Measurements from ENCODE around the gene TCTA.
"Not testable (repeated sequence)": the region's sequence is repeated elsewhere in the genome, so short reads cannot be mapped to it uniquely, and the experiment has no call there.

The TCTA gene

GRCh38 chr3:49397470-49397869 lies 14.8 kb upstream of the TCTA start:
- Histone ChIP-seq H3K4me3 (ENCODE audit: low read depth, low read length) (no peak overlapping the region), H3K27ac (peak overlapping the region; percentile 42), H3K4me1 (peaks cover 12% of the 10 kb centered on the region)

GRCh38 chr3:49399461-49399860 lies 12.8 kb upstream of the TCTA start:
- Histone ChIP-seq H3K4me3 (ENCODE audit: low read depth, low read length) (no peak overlapping the region), H3K9me3 (ENCODE audit: control insufficient read depth, low read length) (no peaks in the 10 kb centered on the region), H3K9ac (no peak overlapping the region), H3K27ac (no peak overlapping the region), H3K79me2 (peaks cover 90% of the 10 kb centered on the region), H2AFZ (no peak overlapping the region), H3K4me1 (peaks cover 12% of the 10 kb centered on the region), H3K36me3 (ENCODE audit: control insufficient read depth, insufficient read depth, low read length) (no peaks in the 10 kb centered on the region), H3K27me3 (ENCODE audit: control insufficient read depth, insufficient read depth, low read length) (no peaks in the 10 kb centered on the region), H3K4me2 (ENCODE audit: low read length) (no peak overlapping the region)
- TF ChIP-seq, protein P1, sequence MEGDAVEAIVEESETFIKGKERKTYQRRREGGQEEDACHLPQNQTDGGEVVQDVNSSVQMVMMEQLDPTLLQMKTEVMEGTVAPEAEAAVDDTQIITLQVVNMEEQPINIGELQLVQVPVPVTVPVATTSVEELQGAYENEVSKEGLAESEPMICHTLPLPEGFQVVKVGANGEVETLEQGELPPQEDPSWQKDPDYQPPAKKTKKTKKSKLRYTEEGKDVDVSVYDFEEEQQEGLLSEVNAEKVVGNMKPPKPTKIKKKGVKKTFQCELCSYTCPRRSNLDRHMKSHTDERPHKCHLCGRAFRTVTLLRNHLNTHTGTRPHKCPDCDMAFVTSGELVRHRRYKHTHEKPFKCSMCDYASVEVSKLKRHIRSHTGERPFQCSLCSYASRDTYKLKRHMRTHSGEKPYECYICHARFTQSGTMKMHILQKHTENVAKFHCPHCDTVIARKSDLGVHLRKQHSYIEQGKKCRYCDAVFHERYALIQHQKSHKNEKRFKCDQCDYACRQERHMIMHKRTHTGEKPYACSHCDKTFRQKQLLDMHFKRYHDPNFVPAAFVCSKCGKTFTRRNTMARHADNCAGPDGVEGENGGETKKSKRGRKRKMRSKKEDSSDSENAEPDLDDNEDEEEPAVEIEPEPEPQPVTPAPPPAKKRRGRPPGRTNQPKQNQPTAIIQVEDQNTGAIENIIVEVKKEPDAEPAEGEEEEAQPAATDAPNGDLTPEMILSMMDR (IDR thresholded peaks at IDR 0.05): no peak

More at GRCh38 chr3:49397470-49397869, 14.8 kb upstream of the TCTA start:
- no peak overlapping the region for H3K9ac ChIP-seq
- H3K9me3 ChIP-seq (ENCODE audit: control insufficient read depth, low read length): no peaks in the 10 kb centered on the region
- H3K27me3 ChIP-seq (ENCODE audit: control insufficient read depth, insufficient read depth, low read length): no peaks in the 10 kb centered on the region
- H3K4me2 ChIP-seq (ENCODE audit: low read length): no peak overlapping the region
- H3K79me2 ChIP-seq: peaks cover 91% of the 10 kb centered on the region
- H3K36me3 ChIP-seq (ENCODE audit: control insufficient read depth, insufficient read depth, low read length): no peaks in the 10 kb centered on the region
- H2AFZ ChIP-seq: no peak overlapping the region
- TF ChIP-seq, protein P1 (IDR thresholded peaks at IDR 0.05): no peak

DNA sequence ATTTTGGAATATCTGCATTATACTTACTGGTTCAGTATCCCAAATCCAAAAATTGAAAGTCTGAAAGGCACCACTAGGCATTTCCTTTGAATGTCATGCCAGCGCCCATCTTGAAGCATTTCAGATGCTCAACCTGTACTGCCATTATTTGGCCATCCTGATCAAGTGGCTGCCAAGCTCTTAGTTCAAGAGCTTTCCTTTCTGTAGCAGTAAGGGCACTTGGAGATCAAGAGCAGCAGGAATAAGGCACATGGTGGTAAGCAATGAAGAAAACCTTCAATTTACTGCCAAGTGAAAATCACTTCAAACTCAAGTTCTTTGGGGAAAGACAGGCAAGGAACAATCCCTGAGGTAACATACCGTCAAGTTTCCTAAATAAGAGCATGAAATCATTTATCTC lies 10.5 kb upstream of the TCTA start:
- H3K4me2 ChIP-seq (ENCODE audit: low read length): no peak overlapping the region
- no peaks in the 10 kb centered on the region for H3K27me3 ChIP-seq (ENCODE audit: control insufficient read depth, insufficient read depth, low read length)
- peaks cover 81% of the 10 kb centered on the region for H3K79me2 ChIP-seq
- H3K9ac ChIP-seq: no peak overlapping the region
- H2AFZ ChIP-seq: no peak overlapping the region
- no peak overlapping the region for H3K4me3 ChIP-seq (ENCODE audit: low read depth, low read length)
- no peak overlapping the region for H3K27ac ChIP-seq
- H3K9me3 ChIP-seq (ENCODE audit: control insufficient read depth, low read length): no peaks in the 10 kb centered on the region
- H3K36me3 ChIP-seq (ENCODE audit: control insufficient read depth, insufficient read depth, low read length): no peaks in the 10 kb centered on the region
- TF ChIP-seq, protein P1 (IDR thresholded peaks at IDR 0.05): no peak
- H3K4me1 ChIP-seq: peaks cover 16% of the 10 kb centered on the region

- no peaks in the 10 kb centered on the region for H3K9me3 ChIP-seq (ENCODE audit: control insufficient read depth, low read length)
- H3K79me2 ChIP-seq: peaks cover 77% of the 10 kb centered on the region
- H3K4me1 ChIP-seq: peaks cover 7% of the 10 kb centered on the region
- no peak overlapping the region for H3K4me3 ChIP-seq (ENCODE audit: low read depth, low read length)
- H3K9ac ChIP-seq: no peak overlapping the region
- TF ChIP-seq, protein P1 (IDR thresholded peaks at IDR 0.05): no peak
- H2AFZ ChIP-seq: no peak overlapping the region
- H3K4me2 ChIP-seq (ENCODE audit: low read length): no peak overlapping the region
- H3K27me3 ChIP-seq (ENCODE audit: control insufficient read depth, insufficient read depth, low read length): no peaks in the 10 kb centered on the region
- H3K27ac ChIP-seq: no peak overlapping the region
- no peaks in the 10 kb centered on the region for H3K36me3 ChIP-seq (ENCODE audit: control insufficient read depth, insufficient read depth, low read length)
These were observed 8.3 kb upstream of the TCTA start for GRCh38 chr3:49403891-49404290.

DNA sequence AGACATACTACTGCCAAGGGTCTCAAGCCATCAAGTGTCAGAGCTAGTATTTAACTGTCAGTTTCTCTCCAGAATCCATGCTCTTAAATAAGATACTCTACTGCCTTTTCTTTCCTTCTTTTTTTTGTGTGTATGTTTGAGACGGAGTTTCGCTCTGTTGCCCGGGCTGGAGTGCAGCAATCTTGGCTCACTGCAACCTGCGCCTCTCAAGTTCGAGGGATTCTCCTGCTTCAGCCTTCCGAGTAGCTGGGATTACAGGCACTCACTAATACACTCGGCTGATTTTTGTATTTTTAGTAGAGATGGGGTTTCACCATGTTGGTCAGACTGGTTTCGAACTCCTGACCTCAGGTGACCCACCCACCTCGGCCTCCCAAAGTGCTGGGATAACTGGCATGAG lies 6.7 kb upstream of the TCTA start:
- not testable (repeated sequence) for H3K4me1 ChIP-seq; H3K4me3 ChIP-seq (ENCODE audit: low read depth, low read length)
- H3K27ac ChIP-seq: peak overlapping the region; percentile 12

More for the DNA sequence above, 6.7 kb upstream of the TCTA start:
- H3K9ac ChIP-seq; H3K27me3 ChIP-seq (ENCODE audit: control insufficient read depth, insufficient read depth, low read length); H3K36me3 ChIP-seq (ENCODE audit: control insufficient read depth, insufficient read depth, low read length); H2AFZ ChIP-seq; H3K9me3 ChIP-seq (ENCODE audit: control insufficient read depth, low read length): not testable (repeated sequence)
- Histone ChIP-seq H3K79me2 (peaks cover 76% of the 10 kb centered on the region), H3K4me2 (ENCODE audit: low read length) (peak overlapping the region; percentile 51)
